Epithelial cell of esophagus (primary cell): Measurements from ENCODE around the gene NTM.
"Not testable (repeated sequence)": the region's sequence is repeated elsewhere in the genome, so short reads cannot be mapped to it uniquely, and the experiment has no call there.

ENCODE experiments used
- DNase-seq: peaks from one replicate; pipeline ENCODE4 v3.0.0; 2010; ENCODE audit warnings: low read depth
- H3K4me3 ChIP-seq: 2 replicates; pipeline ENCODE4 v1.5.1; 2011; ENCODE audit warnings: mild to moderate bottlenecking, low read length, control low read depth
- TF ChIP-seq, protein P1 (sequence below): IDR thresholded peaks from 2 replicates; pipeline ENCODE4 v1.5.1; 2011; ENCODE audit warnings: low read depth, mild to moderate bottlenecking, low read length, control low read depth, inconsistent platforms; ENCODE audit not compliant: insufficient read depth; ENCODE audit errors: missing control alignments

Gene NTM

DNA sequence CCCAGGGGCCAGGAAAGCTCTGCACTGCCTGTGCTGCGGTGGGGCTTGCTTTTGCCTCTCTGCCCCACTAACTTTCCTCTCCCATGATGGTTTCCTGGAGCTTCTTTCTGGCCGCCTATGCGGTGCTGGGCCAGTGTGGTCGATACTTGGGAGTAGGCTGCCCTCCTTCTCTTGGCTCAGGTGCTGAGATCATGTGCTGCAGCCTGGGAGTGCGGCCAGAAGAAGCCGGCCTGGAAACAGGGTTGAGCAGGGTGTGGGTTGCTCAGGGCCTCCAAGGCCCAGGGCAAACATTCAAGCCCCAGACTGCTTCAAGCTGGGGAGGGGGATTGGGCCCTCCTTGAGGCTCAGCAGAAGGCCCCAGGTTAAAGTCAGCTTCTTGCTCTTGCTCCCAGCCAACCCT is 125.0 kb downstream of the NTM start:
- TF ChIP-seq, protein P1, sequence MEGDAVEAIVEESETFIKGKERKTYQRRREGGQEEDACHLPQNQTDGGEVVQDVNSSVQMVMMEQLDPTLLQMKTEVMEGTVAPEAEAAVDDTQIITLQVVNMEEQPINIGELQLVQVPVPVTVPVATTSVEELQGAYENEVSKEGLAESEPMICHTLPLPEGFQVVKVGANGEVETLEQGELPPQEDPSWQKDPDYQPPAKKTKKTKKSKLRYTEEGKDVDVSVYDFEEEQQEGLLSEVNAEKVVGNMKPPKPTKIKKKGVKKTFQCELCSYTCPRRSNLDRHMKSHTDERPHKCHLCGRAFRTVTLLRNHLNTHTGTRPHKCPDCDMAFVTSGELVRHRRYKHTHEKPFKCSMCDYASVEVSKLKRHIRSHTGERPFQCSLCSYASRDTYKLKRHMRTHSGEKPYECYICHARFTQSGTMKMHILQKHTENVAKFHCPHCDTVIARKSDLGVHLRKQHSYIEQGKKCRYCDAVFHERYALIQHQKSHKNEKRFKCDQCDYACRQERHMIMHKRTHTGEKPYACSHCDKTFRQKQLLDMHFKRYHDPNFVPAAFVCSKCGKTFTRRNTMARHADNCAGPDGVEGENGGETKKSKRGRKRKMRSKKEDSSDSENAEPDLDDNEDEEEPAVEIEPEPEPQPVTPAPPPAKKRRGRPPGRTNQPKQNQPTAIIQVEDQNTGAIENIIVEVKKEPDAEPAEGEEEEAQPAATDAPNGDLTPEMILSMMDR = no peak
- H3K4me3 ChIP-seq = no peak overlapping the region
- DNase-seq = no peak

DNA sequence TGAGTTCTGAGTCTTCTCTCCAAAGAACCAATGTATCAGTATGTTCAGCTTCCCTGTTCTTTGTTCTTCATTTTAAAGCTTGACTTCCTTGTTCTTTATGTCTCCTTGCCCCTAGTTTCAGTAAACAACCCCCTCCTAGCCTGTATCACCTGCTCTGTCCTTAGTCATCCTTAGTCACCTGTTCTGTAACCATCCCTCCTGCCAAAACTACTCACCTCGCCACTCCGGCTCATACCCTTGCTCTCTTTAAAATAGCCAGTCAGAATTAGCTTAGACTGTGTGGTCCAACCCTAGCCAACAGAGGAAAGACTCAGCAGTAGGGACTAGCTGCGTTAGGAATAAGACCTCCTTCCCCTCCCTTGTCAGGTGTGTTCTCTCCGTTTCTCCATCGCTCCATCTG is 127.3 kb downstream of the NTM start:
- H3K4me3 ChIP-seq = not testable (repeated sequence)
- peak; percentile 44 for DNase-seq

GRCh38 chr11:131498631-131499160 is 128.3 kb downstream of the NTM start:
- H3K4me3 ChIP-seq = no peak overlapping the region
- TF ChIP-seq, protein P1 = no peak
- no peak for DNase-seq

DNA sequence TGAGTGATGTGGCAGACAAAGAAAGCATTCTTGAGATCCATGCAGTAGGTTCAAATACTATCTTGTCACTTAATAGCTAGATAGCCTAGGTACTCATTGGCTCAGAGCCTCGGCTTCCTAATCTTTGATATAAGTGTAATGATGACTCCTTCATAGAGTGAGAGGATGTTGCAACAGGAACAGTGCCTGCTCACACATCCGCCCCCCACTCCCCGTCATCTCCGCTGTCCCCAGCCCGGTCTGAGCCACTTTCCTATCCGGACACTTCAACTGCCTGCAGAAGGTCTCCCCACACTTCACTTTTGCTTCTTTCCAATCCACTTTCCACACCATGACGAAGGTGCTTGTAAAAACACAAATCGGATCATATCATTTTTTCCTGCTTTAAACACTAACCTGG is 128.8 kb downstream of the NTM start:
- H3K4me3 ChIP-seq = no peak overlapping the region
- TF ChIP-seq, protein P1 = no peak
- DNase-seq = no peak

DNA sequence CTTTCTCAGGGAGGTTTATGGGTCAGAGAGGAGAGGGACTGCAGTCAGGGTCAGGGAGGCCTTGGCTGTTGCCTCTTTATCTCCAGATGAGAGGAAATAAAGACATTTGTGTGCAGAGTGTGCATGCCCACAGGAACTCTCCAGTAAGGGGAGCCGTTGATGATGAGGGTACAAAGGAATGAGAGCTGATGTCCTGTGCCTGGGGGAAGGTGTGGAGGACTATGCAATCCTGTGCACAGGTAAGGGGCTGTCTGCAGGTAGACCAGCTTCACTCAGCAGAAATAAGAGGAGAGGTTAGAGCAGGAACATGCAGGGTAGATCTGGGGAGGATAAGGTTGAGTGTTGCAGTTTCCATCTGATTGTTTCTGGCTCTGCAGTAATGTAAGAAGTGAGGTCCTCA is 132.6 kb downstream of the NTM start:
- H3K4me3 ChIP-seq = no peak overlapping the region
- no peak for DNase-seq
- TF ChIP-seq, protein P1 = no peak

- peak; percentile 11 for DNase-seq
- no peak overlapping the region for H3K4me3 ChIP-seq
- TF ChIP-seq, protein P1 = peak; percentile 39
Measured at GRCh38 chr11:131504199-131504949, 134.0 kb downstream of the NTM start.

DNA sequence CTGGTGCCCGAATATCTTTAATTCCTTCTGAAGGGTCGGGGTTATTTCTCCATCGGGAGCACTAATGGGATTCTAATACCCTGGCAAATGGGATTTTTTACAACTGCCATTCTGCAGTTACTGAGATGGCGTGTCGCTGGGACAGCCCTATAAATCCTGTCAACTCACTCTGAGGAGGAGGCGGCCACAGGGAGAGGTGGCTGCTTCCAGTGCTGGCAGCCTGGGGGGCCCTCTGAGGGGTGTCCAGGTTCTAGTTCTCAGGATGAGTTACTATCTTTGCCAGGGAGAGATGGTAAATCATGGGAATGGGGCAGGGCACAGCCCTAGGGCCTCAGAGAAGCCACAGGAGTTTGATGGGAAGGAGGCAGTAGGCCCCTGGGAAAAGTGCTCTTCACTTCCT is 135.9 kb downstream of the NTM start:
- no peak overlapping the region for H3K4me3 ChIP-seq
- no peak for DNase-seq
- TF ChIP-seq, protein P1 = no peak
